GM12864 (cell line): ENCODE data around the gene CDKN2D.

Experiments used
- DNase-seq: peaks from one replicate; pipeline ENCODE4 v3.0.0-alpha.2; 2011; ENCODE audit warnings: low read depth
- H3K4me3 ChIP-seq: 2 replicates; pipeline ENCODE4 v1.5.1; 2011; ENCODE audit warnings: mild to moderate bottlenecking, low read depth, low read length, control low read depth
- TF ChIP-seq, protein P1 (sequence below): IDR thresholded peaks from 2 replicates; pipeline ENCODE4 v1.5.1; 2011; ENCODE audit warnings: low read depth, mild to moderate bottlenecking, moderate library complexity, low read length, control low read depth, inconsistent platforms; ENCODE audit errors: missing control alignments

The CDKN2D gene

DNA sequence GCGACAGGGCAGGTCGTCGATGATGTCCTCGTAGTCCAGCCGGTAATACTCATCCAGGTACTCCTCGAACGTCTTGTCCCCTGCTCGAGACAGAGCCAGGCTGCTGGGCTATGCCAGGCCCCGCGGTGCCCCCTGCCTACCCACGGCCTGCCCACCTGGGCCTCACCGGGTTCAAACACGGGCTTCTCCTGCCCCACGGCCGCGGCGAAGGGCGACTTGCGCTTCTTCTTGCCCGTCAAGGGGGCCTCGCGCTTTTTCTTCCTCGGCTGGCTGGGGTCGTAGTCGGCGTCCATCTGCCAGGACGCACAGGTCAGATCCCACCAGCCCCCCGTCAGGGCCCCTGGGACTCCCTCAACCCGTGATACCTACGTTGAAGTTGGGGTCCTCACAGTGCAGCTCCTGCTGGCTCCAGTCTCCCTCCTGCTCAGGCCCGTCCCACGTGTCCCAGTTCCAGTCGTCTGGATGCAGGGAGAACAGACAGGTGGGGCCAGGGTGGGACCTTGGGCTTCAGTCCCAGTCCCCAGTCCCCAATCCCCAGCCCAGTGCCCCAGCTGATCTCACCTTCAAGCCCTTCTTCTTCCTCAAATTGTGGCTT is 11.1 kb downstream of the CDKN2D start:
- DNase-seq: no peak
- no peak overlapping the region for H3K4me3 ChIP-seq
- TF ChIP-seq, protein P1, sequence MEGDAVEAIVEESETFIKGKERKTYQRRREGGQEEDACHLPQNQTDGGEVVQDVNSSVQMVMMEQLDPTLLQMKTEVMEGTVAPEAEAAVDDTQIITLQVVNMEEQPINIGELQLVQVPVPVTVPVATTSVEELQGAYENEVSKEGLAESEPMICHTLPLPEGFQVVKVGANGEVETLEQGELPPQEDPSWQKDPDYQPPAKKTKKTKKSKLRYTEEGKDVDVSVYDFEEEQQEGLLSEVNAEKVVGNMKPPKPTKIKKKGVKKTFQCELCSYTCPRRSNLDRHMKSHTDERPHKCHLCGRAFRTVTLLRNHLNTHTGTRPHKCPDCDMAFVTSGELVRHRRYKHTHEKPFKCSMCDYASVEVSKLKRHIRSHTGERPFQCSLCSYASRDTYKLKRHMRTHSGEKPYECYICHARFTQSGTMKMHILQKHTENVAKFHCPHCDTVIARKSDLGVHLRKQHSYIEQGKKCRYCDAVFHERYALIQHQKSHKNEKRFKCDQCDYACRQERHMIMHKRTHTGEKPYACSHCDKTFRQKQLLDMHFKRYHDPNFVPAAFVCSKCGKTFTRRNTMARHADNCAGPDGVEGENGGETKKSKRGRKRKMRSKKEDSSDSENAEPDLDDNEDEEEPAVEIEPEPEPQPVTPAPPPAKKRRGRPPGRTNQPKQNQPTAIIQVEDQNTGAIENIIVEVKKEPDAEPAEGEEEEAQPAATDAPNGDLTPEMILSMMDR: no peak

DNA sequence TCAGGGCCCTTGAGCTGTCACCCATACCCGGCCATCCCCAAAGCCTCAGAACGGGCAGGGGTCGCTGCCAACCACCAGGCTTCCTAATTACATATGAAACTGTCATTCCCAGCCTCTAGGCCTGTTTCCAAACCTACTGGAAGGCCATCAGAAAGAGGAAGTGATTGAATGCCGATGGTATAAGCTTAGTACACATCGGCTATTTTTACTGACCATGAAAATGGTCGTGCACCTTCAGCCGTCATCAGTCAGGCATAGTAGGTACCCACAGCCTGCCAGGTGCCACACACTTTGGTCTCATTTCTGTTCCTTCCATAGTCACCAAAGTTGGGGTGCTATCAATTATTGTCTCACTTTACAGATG is 13.2 kb downstream of the CDKN2D start:
- no peak overlapping the region for H3K4me3 ChIP-seq
- TF ChIP-seq, protein P1: no peak
- no peak for DNase-seq

DNA sequence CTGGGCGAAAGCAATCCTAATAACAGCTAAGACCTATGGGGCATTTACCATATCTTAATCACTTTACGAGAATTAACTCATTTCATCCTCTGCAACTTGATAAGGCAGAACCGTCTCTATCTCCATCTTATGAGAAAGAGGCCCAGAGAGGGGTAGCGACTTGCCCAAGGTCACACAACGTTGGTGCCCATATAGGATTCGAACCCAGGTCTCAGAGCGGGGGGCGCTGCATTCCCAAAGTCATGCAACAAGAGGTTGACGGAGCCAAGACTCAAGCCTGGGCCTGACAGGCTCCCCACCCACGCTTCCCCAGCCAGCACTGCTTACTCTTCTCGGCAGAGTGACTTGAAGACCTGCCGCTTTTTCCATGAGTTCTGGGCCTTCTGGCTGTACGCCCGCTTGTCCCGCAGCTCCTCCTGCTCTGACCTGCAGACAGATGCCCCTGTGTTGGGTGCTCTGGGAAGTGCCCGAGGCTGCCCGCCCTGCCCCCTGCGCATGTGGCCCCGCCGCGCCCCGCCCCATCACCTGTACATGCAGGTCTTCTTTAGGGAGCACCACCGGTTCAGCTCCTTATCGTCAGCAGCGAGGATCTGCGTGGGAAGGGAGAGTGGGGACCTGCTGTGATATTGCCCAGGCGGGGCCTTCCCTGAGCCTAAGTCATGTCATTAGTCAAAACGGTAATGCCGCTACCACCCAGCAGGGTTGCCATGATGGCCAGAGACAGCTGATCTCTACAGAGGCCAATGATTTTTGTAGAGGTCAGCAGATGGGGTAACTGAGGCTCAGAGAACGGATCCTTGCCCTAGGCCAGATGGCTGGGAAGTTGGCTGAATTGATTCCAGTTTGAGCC is 13.8 kb downstream of the CDKN2D start:
- DNase-seq: no peak
- H3K4me3 ChIP-seq: no peak overlapping the region
- TF ChIP-seq, protein P1: peak; percentile 23

DNA sequence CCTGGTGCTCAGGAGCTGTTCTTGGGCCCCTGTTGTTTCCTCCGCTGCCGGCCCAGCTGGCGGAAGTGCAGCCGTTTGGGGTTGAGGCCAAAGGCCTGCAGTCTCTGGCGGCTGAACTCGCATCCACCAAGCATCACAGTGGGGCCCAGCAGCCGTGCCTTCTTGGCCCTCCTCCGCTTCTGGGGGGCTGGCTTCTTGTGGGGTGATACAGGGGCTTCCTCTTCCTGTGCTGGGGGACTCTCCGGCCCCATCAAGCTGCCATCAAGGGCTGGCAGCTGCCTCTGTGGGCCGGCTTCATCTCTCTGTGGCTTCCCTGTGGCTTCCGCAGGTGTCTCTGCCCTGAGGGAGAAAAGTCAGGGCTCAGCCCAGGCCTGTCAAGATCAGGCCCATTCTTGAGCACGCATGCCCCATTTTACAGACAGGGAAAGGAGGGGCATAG is 14.8 kb downstream of the CDKN2D start:
- TF ChIP-seq, protein P1: no peak
- H3K4me3 ChIP-seq: no peak overlapping the region
- DNase-seq: no peak

DNA sequence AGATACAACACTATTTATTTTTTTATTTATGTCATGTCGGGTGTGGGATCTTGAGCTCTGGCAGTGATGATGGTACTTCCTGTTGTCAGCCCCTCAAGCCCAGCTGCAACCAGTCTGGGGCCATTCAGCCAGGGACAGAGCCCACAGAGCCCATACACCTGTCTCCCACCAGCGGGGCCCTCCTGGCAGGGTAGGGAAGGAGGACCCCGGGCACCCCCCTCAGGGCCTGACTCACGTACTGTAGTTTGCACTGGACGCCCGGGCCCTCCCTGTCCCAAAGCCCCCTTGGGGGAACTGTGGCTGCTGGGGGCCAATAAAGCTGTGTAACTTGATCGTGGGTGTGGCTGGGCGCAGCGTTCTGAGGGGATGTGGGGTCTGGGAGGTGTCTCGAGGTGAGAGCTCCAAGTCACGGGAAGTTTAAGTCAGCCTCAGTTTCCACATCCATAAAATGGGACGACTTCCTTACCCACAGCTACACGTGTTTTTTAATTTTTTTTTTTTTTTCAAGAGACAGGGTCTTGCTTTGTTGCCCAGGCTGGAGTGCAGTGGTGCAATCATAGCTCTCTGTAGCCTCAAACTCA is 15.6 kb downstream of the CDKN2D start:
- H3K4me3 ChIP-seq: no peak overlapping the region
- DNase-seq: no peak
- TF ChIP-seq, protein P1: no peak

DNA sequence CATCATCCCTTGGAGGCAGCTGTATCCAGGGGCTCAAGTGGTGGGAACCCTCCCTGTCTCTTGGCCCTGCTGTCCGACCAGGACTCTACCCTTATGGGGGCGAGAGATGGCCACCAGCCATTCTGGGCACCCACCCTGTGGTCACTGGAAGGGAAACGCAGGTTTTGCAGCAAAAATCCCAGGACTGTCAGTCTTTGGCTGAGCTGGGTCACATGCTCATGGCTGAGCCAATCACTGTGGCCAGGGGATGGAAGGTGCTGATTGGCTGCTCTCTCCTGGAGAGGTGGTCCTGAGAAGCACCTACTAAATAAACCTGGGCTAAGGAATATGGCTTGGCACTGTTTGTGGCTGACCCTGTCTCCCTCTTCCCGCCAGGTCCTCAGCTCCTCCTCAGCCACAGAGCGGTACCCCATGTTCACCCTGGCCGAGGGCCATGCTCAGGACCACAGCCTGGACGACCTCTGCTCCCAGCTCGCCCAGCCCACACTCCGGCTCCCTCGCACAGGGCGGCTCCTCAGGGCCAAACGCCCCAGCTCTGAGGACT is 16.2 kb downstream of the CDKN2D start:
- no peak overlapping the region for H3K4me3 ChIP-seq
- no peak for DNase-seq
- TF ChIP-seq, protein P1: no peak
